Trophoblast cell (in vitro differentiated cells and primary cell): ENCODE data around the gene RRBP1.
A peak's percentile ranks its signal among the peaks of the same experiment; 100 is the strongest.

Experiments used
- DNase-seq, 2 donors: peaks; one replicate each; pipeline ENCODE4 v3.0.0-alpha.2; 2016
- H2AFZ ChIP-seq: 2 replicates; pipeline ENCODE4 v1.6.1; 2013; ENCODE audit warnings: low read length, moderate library complexity, mild to moderate bottlenecking; ENCODE audit not compliant: insufficient read depth, poor library complexity
- H2AK5ac ChIP-seq: 2 replicates; pipeline ENCODE4 v1.6.1; 2013; ENCODE audit warnings: mild to moderate bottlenecking, low read length
- H2BK120ac ChIP-seq: 2 replicates; pipeline ENCODE4 v1.6.1; 2013; ENCODE audit warnings: low read length, mild to moderate bottlenecking, moderate library complexity; ENCODE audit not compliant: insufficient read depth, poor library complexity
- H2BK12ac ChIP-seq: 2 replicates; pipeline ENCODE4 v1.6.1; 2013; ENCODE audit warnings: mild to moderate bottlenecking, low read length, moderate library complexity
- H2BK5ac ChIP-seq: 2 replicates; pipeline ENCODE4 v1.6.1; 2013; ENCODE audit warnings: low read length, low read depth, moderate library complexity, mild to moderate bottlenecking; ENCODE audit not compliant: poor library complexity
- H3K14ac ChIP-seq: 2 replicates; pipeline ENCODE4 v1.6.1; 2013; ENCODE audit warnings: mild to moderate bottlenecking, low read length
- H3K18ac ChIP-seq: 2 replicates; pipeline ENCODE4 v1.6.1; 2013; ENCODE audit warnings: mild to moderate bottlenecking, low read length
- H3K23ac ChIP-seq: 2 replicates; pipeline ENCODE4 v1.6.1; 2013; ENCODE audit warnings: low read length
- H3K27ac ChIP-seq: 2 replicates; pipeline ENCODE4 v1.5.1; 2013; ENCODE audit warnings: low read depth, mild to moderate bottlenecking, inconsistent platforms, low read length, moderate library complexity
- H3K27me3 ChIP-seq: 2 replicates; pipeline ENCODE4 v1.6.1; 2013; ENCODE audit warnings: inconsistent platforms, mild to moderate bottlenecking, low read length, moderate library complexity; ENCODE audit not compliant: insufficient read depth
- H3K36me3 ChIP-seq, 2 experiments: 1 replicate in 1 of 2; 2 replicates in 1 of 2; pipeline ENCODE4 v1.6.1; 2013; ENCODE audit warnings: low read length in 2 of 2, mild to moderate bottlenecking in 2 of 2, moderate library complexity in 1 of 2; ENCODE audit not compliant: insufficient read depth in 2 of 2, control insufficient read depth in 1 of 2
- H3K4ac ChIP-seq: 2 replicates; pipeline ENCODE4 v1.6.1; 2013; ENCODE audit warnings: low read depth, mild to moderate bottlenecking, low read length, moderate library complexity
- H3K4me1 ChIP-seq, 2 experiments: 1 replicate in 1 of 2; 2 replicates in 1 of 2; pipeline ENCODE4 v1.6.1; 2013; ENCODE audit warnings: low read length in 2 of 2, mild to moderate bottlenecking in 2 of 2, moderate library complexity in 1 of 2; ENCODE audit not compliant: insufficient read depth in 2 of 2, control insufficient read depth in 1 of 2
- H3K4me2 ChIP-seq: 2 replicates; pipeline ENCODE4 v1.6.1; 2013; ENCODE audit warnings: inconsistent platforms, mild to moderate bottlenecking, low read length, moderate library complexity
- H3K4me3 ChIP-seq: 2 replicates; pipeline ENCODE4 v1.5.1; 2013; ENCODE audit warnings: mild to moderate bottlenecking, low read depth, low read length, inconsistent platforms
- H3K79me1 ChIP-seq: one replicate; pipeline ENCODE4 v1.6.1; 2013; ENCODE audit warnings: low read length
- H3K79me2 ChIP-seq: 2 replicates; pipeline ENCODE4 v1.6.1; 2013; ENCODE audit warnings: low read length, mild to moderate bottlenecking; ENCODE audit not compliant: control insufficient read depth, insufficient read depth, poor library complexity
- H3K9ac ChIP-seq: 2 replicates; pipeline ENCODE4 v1.6.1; 2013; ENCODE audit warnings: mild to moderate bottlenecking, low read length
- H3K9me3 ChIP-seq: 2 replicates; pipeline ENCODE4 v1.6.1; 2013; ENCODE audit warnings: low read depth, mild to moderate bottlenecking, control low read depth, inconsistent platforms, low read length; ENCODE audit not compliant: insufficient read depth
- H4K12ac ChIP-seq: 2 replicates; pipeline ENCODE4 v1.6.1; 2013; ENCODE audit warnings: low read depth, mild to moderate bottlenecking, low read length, moderate library complexity
- H4K8ac ChIP-seq: 2 replicates; pipeline ENCODE4 v1.6.1; 2013; ENCODE audit warnings: low read depth, mild to moderate bottlenecking, low read length, moderate library complexity
- H4K91ac ChIP-seq: one replicate; pipeline ENCODE4 v1.6.1; 2013; ENCODE audit warnings: low read depth, mild to moderate bottlenecking, low read length, moderate library complexity
- WGBS: extraction: QIAGEN DNeasy Blood & Tissue Kit; methylation state at CpG from one replicate; pipeline ENCODE4 v1.1.7; 2013; ENCODE audit warnings: missing lambda C conversion rate; ENCODE audit not compliant: insufficient read length, insufficient coverage; ENCODE audit errors: extremely low coverage; 5-methylcytosine and 5-hydroxymethylcytosine counted together

RRBP1 gene

DNA sequence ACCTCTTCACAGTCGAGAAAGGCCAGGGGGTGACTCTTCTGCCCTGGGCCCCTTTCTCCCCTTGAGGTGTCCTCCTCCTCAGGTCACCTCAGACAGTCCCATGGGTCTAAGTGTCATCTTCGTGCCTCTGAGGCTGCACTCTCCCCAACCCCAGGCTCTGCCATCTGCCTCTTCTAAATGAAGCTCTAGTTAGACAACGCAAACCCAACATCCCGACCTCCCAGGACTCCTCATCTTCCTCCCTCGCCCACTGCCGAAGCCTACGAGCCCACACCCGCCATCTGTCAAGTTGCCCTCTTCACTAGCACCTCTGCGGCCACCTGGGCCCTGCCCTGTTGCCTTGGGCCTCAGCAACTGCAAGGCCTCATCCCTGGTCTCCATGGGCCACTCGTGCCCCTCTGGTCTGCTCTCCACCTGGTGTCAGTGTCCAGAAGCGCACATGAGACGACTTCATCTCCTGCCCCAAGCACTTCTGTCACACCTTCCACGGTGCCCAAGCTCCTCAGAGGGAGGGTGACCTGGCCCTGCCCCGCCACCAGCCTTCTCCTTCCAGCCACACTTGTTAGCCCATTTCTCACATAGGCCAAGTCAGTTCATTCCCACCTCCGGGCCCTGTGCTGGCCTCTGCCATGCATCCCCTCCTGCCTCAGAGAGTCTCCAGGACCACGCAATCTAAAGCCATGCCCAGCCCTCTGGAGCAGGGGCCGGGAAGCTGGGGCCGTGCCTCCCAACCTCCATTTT lies 53.8 kb downstream of the RRBP1 start:
- no peak overlapping the region for H2AFZ ChIP-seq
- H3K27ac ChIP-seq = no peak overlapping the region
- H3K4ac ChIP-seq = no peak overlapping the region
- H3K9me3 ChIP-seq = peaks cover 3% of the 10 kb centered on the region
- H3K9ac ChIP-seq = no peak overlapping the region
- H2AK5ac ChIP-seq = no peak overlapping the region
- H4K8ac ChIP-seq = no peak overlapping the region
- WGBS = no CpG with 5 or more reads among the region's 18 CpGs
- no peak overlapping the region for H2BK5ac ChIP-seq
- H3K4me2 ChIP-seq = no peak overlapping the region
- no peak for DNase-seq
- H3K79me1 ChIP-seq = no peaks in the 10 kb centered on the region
- H4K91ac ChIP-seq = no peak overlapping the region
- no peaks in the 10 kb centered on the region for H3K27me3 ChIP-seq
- no peaks in the 10 kb centered on the region for H3K79me2 ChIP-seq
- no peak overlapping the region for H3K23ac ChIP-seq
- H4K12ac ChIP-seq = peak overlapping the region; percentile 16
- H3K4me3 ChIP-seq = no peak overlapping the region
- no peak overlapping the region for H2BK12ac ChIP-seq
- H3K14ac ChIP-seq = no peak overlapping the region
- no peak overlapping the region for H2BK120ac ChIP-seq
- H3K18ac ChIP-seq = no peak overlapping the region
- no peaks in the 10 kb centered on the region for H3K4me1 ChIP-seq
- peaks cover 90 to 97% of the 10 kb centered on the region in 2 experiments for H3K36me3 ChIP-seq

DNA sequence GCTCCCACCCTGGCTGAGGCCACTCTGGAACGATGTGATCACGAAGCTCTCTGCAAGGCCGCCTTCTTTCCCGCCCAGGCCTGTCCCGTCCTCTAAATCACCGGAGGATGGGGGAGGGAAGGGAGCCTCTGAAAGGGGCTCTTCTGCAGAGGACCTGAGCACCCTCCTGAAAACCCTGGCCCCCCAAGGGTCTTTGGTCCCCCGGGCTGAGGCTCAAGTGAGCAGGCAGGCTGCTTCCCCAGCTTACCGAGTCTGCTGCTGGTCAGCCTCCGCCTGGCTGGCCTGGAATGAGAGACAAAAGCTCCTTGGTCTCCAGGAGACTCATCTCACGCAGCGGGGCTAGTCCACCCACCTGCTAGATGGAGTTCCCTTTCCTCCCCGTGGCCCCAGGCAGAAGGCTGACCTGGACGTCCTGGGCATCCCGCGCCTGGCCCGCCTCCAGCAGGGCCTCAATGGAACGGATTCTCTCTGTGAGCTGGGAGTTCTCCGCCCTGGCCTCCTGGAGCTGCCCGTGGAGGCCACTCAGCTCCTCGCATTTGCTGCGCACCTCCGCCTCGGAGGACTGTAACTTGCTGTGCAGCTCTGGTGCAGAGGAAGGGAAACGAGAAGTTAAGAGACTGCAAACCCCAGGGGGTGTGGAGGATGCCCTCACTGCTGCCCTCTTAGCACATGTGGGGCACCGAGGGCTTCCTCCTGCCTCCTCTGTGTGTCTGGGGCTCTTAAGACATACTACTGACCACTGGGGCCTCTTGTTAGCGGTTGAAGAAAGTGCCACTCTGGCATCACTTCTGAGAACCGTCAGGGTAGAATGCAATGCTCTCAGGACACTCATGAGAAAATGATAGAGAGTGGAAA lies 54.7 kb downstream of the RRBP1 start:
- no peak overlapping the region for H4K91ac ChIP-seq
- no peak overlapping the region for H2BK120ac ChIP-seq
- H3K4me3 ChIP-seq = no peak overlapping the region
- no peaks in the 10 kb centered on the region for H3K27me3 ChIP-seq
- no peak overlapping the region for H3K4ac ChIP-seq
- H2BK5ac ChIP-seq = no peak overlapping the region
- DNase-seq = no peak
- H3K4me2 ChIP-seq = no peak overlapping the region
- H2AFZ ChIP-seq = no peak overlapping the region
- no peaks in the 10 kb centered on the region for H3K79me1 ChIP-seq
- no peak overlapping the region for H3K9ac ChIP-seq
- H3K79me2 ChIP-seq = no peaks in the 10 kb centered on the region
- no peak overlapping the region for H2BK12ac ChIP-seq
- peaks cover 90 to 97% of the 10 kb centered on the region in 2 experiments for H3K36me3 ChIP-seq
- no peak overlapping the region for H3K14ac ChIP-seq
- no peak overlapping the region for H2AK5ac ChIP-seq
- no peak overlapping the region for H4K12ac ChIP-seq
- no peak overlapping the region for H3K23ac ChIP-seq
- no CpG with 5 or more reads among the region's 27 CpGs for WGBS
- no peaks in the 10 kb centered on the region for H3K4me1 ChIP-seq
- peaks cover 3% of the 10 kb centered on the region for H3K9me3 ChIP-seq
- H3K18ac ChIP-seq = no peak overlapping the region
- H3K27ac ChIP-seq = no peak overlapping the region
- no peak overlapping the region for H4K8ac ChIP-seq

DNA sequence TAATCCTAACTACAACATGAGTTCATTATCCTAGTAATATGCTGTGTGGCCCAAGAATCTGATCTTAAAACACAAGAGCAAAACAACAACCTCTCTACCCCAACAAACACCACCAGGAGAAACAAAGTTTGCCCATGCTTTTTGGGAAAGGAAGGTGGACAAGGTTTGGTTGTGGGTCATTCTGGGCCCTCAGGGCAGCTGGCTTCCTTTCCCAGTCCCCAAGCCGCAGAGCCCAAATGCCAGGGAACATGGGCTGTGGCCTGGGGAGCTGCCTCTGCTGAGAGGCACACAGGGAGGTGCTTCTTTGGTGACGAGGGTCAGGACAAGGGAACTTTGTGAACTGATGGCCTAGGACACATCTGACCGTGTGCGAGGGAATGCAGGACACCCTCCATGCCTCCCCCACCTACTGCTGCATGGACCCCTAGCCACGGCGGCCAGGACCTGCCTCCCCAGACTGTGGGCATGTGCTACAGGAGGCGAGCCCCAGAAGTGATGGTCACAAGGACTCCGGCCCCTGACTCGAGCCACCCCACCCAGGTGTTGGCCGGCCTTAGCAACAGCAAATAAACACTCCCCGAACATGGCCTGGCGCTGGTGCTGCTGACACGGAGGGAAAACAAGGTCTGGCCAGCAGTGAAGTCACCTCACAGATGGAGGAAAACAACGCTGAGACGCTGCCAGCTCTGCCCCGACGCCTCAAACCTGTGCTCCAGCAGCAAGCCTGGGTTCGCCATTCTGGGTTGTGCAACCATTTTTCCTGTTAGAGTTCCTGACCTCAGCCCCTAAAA lies 55.6 kb downstream of the RRBP1 start:
- Histone ChIP-seq H2BK120ac (no peak overlapping the region), H3K4ac (no peak overlapping the region), H3K18ac (no peak overlapping the region), H2BK12ac (no peak overlapping the region), H2AFZ (no peak overlapping the region), H3K23ac (no peak overlapping the region), H2BK5ac (no peak overlapping the region), H3K27ac (no peak overlapping the region), H3K36me3 (peaks cover 92 to 97% of the 10 kb centered on the region in 2 experiments), H3K4me2 (no peak overlapping the region), H4K12ac (no peak overlapping the region), H3K4me1 (no peaks in the 10 kb centered on the region), H3K9ac (no peak overlapping the region), H3K79me1 (no peaks in the 10 kb centered on the region), H3K14ac (no peak overlapping the region), H4K91ac (no peak overlapping the region), H3K9me3 (peaks cover 3% of the 10 kb centered on the region), H4K8ac (no peak overlapping the region), H3K79me2 (no peaks in the 10 kb centered on the region), H3K4me3 (no peak overlapping the region), H2AK5ac (no peak overlapping the region), H3K27me3 (no peaks in the 10 kb centered on the region)
- whole genome bisulfite sequencing = no CpG with 5 or more reads among the region's 18 CpGs
- no peak for DNase-seq

DNA sequence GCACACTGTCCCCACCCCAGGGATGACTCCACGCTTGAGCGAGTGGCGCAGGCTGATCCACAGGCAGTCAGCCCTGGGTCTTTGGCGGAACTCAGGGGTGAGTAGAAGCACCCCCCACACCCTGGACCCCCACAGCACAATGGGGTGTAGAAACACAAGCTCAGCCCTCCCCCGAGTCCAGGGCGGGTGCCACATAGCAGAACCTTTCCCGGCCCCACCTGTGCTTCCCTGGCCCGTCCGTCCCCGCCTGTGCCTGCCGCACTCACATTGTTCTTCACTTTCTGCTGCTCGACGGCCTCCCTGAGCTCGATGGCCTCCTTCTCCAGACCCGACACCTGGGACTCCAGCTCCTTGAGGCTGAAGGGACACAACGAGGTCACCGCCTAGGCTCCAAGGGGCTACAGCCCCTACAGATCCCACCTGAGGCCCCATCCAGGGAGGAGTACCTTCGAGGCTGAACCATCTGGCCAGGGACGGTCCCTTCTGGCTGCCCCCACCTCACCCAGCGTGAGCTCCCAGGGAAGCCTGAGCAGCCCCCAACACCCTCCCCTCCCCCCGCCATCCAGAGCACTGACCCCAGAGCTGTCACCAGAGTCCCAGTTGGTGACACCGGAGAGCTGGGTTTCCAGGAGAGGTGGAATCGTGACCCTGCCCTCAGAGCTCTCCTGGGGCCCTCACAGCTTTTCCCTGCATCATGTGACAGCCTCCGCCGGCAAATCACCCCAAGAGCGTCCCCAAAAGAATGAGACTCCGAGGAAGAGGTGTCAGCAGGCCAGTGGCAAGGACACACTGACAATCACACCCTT lies 56.6 kb downstream of the RRBP1 start:
- H3K9me3 ChIP-seq = peaks cover 6% of the 10 kb centered on the region
- no peak overlapping the region for H2BK120ac ChIP-seq
- no peaks in the 10 kb centered on the region for H3K79me1 ChIP-seq
- no peaks in the 10 kb centered on the region for H3K4me1 ChIP-seq
- H2BK5ac ChIP-seq = no peak overlapping the region
- H4K12ac ChIP-seq = no peak overlapping the region
- WGBS = no CpG with 5 or more reads among the region's 27 CpGs
- H2AFZ ChIP-seq = no peak overlapping the region
- H3K4me2 ChIP-seq = no peak overlapping the region
- no peak overlapping the region for H3K14ac ChIP-seq
- H3K36me3 ChIP-seq = peaks cover 95 to 97% of the 10 kb centered on the region in 2 experiments
- no peak for DNase-seq
- no peak overlapping the region for H3K4ac ChIP-seq
- no peak overlapping the region for H2BK12ac ChIP-seq
- no peak overlapping the region for H3K18ac ChIP-seq
- H3K27me3 ChIP-seq = no peaks in the 10 kb centered on the region
- H4K91ac ChIP-seq = no peak overlapping the region
- no peak overlapping the region for H2AK5ac ChIP-seq
- no peaks in the 10 kb centered on the region for H3K79me2 ChIP-seq
- no peak overlapping the region for H4K8ac ChIP-seq
- no peak overlapping the region for H3K4me3 ChIP-seq
- no peak overlapping the region for H3K23ac ChIP-seq
- no peak overlapping the region for H3K9ac ChIP-seq
- H3K27ac ChIP-seq = no peak overlapping the region
